Loucy (cell line): ENCODE data around the gene TPRG1.

Experiments
- H2AFZ ChIP-seq: fragments of 200-600 bp; sonication (generic); 2 replicates; pipeline ENCODE4 v1.6.0; 2016; ENCODE audit warnings: antibody characterized with exemption, mild to moderate bottlenecking, low read length, moderate library complexity
- H3F3A ChIP-seq: fragments of 200-600 bp; 2 replicates; pipeline ENCODE4 v1.6.0; 2016; ENCODE audit warnings: antibody characterized with exemption, low read depth, mild to moderate bottlenecking
- H3K27me3 ChIP-seq: fragments of 200-600 bp; sonication (generic); 2 replicates; pipeline ENCODE4 v1.6.1; 2014; ENCODE audit warnings: low read length, mild to moderate bottlenecking; ENCODE audit not compliant: insufficient read depth, poor library complexity, severe bottlenecking
- H3K36me3 ChIP-seq: fragments of 200-600 bp; sonication (generic); 2 replicates; pipeline ENCODE4 v1.6.1; 2016; ENCODE audit warnings: low read length; ENCODE audit not compliant: insufficient read depth
- H3K4me1 ChIP-seq: fragments of 200-600 bp; sonication (generic); 2 replicates; pipeline ENCODE4 v1.5.1; 2014; ENCODE audit warnings: low read length, mild to moderate bottlenecking; ENCODE audit not compliant: insufficient read depth, poor library complexity, severe bottlenecking
- H3K4me2 ChIP-seq: fragments of 200-600 bp; sonication (generic); 2 replicates; pipeline ENCODE4 v1.6.0; 2014; ENCODE audit warnings: antibody characterized with exemption, low read length, low read depth, mild to moderate bottlenecking; ENCODE audit not compliant: poor library complexity, severe bottlenecking
- H3K4me3 ChIP-seq: fragments of 200-600 bp; sonication (generic); 2 replicates; pipeline ENCODE4 v1.5.1; 2014; ENCODE audit warnings: low read length, mild to moderate bottlenecking, mixed read lengths; ENCODE audit not compliant: poor library complexity, severe bottlenecking
- H3K79me2 ChIP-seq: fragments of 200-600 bp; sonication (generic); 2 replicates; pipeline ENCODE4 v1.6.1; 2014; ENCODE audit warnings: low read length; ENCODE audit not compliant: insufficient read depth
- H3K9ac ChIP-seq: fragments of 200-600 bp; sonication (generic); 2 replicates; pipeline ENCODE4 v1.6.0; 2014; ENCODE audit warnings: mild to moderate bottlenecking, low read depth, low read length, moderate library complexity; ENCODE audit not compliant: poor library complexity, severe bottlenecking
- H3K9me2 ChIP-seq: fragments of 200-600 bp; sonication (generic); replicated peaks from 2 replicates; pipeline ENCODE4 v1.6.1; 2016; ENCODE audit warnings: low read depth, low read length, mixed read lengths
- H3K9me3 ChIP-seq: fragments of 200-600 bp; sonication (generic); 2 replicates; pipeline ENCODE4 v1.6.1; 2014; ENCODE audit warnings: mild to moderate bottlenecking, antibody characterized with exemption, low read length, low read depth; ENCODE audit not compliant: insufficient read depth
- H4K20me1 ChIP-seq: fragments of 200-600 bp; sonication (generic); 2 replicates; pipeline ENCODE4 v1.6.0; 2014; ENCODE audit warnings: antibody characterized with exemption, low read length, mild to moderate bottlenecking; ENCODE audit not compliant: insufficient read depth, poor library complexity, severe bottlenecking
- EZH2phosphoT487 ChIP-seq: fragments of 200-600 bp; IDR thresholded peaks from 2 replicates; pipeline ENCODE4 v1.6.1; 2018; ENCODE audit warnings: antibody characterized with exemption, mild to moderate bottlenecking, moderate library complexity, borderline replicate concordance
- TF ChIP-seq, protein P1 (sequence below): fragments of 200-600 bp; sonication (generic); conservative IDR thresholded peaks from 2 replicates; pipeline ENCODE4 v1.5.1; 2014; ENCODE audit warnings: mild to moderate bottlenecking, antibody characterized with exemption, low read length

Gene TPRG1

GRCh38 chr3:189123595-189124387 is 48.0 kb upstream of the TPRG1 start:
- no peak overlapping the region for H3K9ac ChIP-seq
- H2AFZ ChIP-seq = no peak overlapping the region; the same call in 1 of the 2 replicates
- H3F3A ChIP-seq = no peaks in the 10 kb centered on the region
- H3K4me1 ChIP-seq = peaks cover 17% of the 10 kb centered on the region
- no peaks in the 10 kb centered on the region for H4K20me1 ChIP-seq
- no peaks in the 10 kb centered on the region for H3K9me2 ChIP-seq
- TF ChIP-seq, protein P1, sequence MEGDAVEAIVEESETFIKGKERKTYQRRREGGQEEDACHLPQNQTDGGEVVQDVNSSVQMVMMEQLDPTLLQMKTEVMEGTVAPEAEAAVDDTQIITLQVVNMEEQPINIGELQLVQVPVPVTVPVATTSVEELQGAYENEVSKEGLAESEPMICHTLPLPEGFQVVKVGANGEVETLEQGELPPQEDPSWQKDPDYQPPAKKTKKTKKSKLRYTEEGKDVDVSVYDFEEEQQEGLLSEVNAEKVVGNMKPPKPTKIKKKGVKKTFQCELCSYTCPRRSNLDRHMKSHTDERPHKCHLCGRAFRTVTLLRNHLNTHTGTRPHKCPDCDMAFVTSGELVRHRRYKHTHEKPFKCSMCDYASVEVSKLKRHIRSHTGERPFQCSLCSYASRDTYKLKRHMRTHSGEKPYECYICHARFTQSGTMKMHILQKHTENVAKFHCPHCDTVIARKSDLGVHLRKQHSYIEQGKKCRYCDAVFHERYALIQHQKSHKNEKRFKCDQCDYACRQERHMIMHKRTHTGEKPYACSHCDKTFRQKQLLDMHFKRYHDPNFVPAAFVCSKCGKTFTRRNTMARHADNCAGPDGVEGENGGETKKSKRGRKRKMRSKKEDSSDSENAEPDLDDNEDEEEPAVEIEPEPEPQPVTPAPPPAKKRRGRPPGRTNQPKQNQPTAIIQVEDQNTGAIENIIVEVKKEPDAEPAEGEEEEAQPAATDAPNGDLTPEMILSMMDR = no peak
- no peak for TF ChIP-seq EZH2phosphoT487
- no peaks in the 10 kb centered on the region for H3K79me2 ChIP-seq
- H3K9me3 ChIP-seq = peaks cover 5% of the 10 kb centered on the region; the same call in 1 of the 2 replicates
- H3K27me3 ChIP-seq = no peaks in the 10 kb centered on the region
- H3K36me3 ChIP-seq = no peaks in the 10 kb centered on the region
- H3K4me3 ChIP-seq = no peak overlapping the region
- peak overlapping the region; percentile 2 for H3K4me2 ChIP-seq

GRCh38 chr3:189132231-189132671 is 39.5 kb upstream of the TPRG1 start:
- Histone ChIP-seq H3K9ac (peak overlapping the region; percentile 1), H3F3A (peaks cover 6% of the 10 kb centered on the region), H3K27me3 (peaks cover 5% of the 10 kb centered on the region), H3K9me2 (no peaks in the 10 kb centered on the region), H3K36me3 (no peaks in the 10 kb centered on the region), H3K4me1 (peaks cover 20% of the 10 kb centered on the region), H4K20me1 (no peaks in the 10 kb centered on the region), H2AFZ (no peak overlapping the region), H3K4me3 (peak overlapping the region; percentile 43), H3K79me2 (no peaks in the 10 kb centered on the region), H3K9me3 (no peaks in the 10 kb centered on the region), H3K4me2 (peak overlapping the region; percentile 69)
- 0 out of 2 replicates have a peak, but pooled peaks have one; percentile 59 for TF ChIP-seq EZH2phosphoT487
- TF ChIP-seq, protein P1 = no peak

DNA sequence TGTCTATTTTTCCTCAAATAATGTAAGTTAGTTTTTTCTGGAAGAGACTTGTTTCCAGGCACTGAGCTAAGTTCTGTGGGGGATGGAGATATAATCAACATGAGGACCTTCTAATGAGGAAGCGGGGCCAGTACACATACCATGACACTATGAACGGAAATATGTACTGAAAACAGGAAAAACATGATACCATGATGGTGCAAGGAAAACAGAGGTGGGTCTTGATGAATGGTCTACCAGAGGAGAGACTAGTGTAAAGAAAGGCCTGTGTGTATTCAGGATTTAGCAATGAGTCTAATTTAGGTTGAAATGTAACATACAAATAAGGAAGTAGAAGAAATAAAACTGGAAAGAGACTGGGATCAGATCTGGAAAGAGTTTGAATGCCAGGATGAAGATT is 38.9 kb upstream of the TPRG1 start:
- no peaks in the 10 kb centered on the region for H3K9me3 ChIP-seq
- no peak for TF ChIP-seq EZH2phosphoT487
- TF ChIP-seq, protein P1 = no peak
- H3K9ac ChIP-seq = no peak overlapping the region
- H3K27me3 ChIP-seq = peaks cover 5% of the 10 kb centered on the region
- H3K4me2 ChIP-seq = peak overlapping the region; percentile 69
- no peaks in the 10 kb centered on the region for H4K20me1 ChIP-seq
- H3K36me3 ChIP-seq = no peaks in the 10 kb centered on the region
- no peaks in the 10 kb centered on the region for H3K79me2 ChIP-seq
- H2AFZ ChIP-seq = no peak overlapping the region
- H3K9me2 ChIP-seq = no peaks in the 10 kb centered on the region
- H3K4me3 ChIP-seq = no peak overlapping the region
- peaks cover 20% of the 10 kb centered on the region for H3K4me1 ChIP-seq
- H3F3A ChIP-seq = peaks cover 6% of the 10 kb centered on the region
